GM23248 (cell line): ENCODE data around the gene FAM83D. TPM values are rescaled to one million over a fixed set of nuclear protein-coding genes. Genes with fewer than 3 reads are reported as not detected.

Experiments
- DNase-seq: peaks from one replicate; pipeline ENCODE4 v3.0.0-alpha.2; 2015
- H2AFZ ChIP-seq: fragments of 200-600 bp; sonication (generic); 2 replicates; pipeline ENCODE4 v1.6.1; 2016; ENCODE audit warnings: antibody characterized with exemption
- H3F3A ChIP-seq: fragments of 200-600 bp; sonication (generic); 2 replicates; pipeline ENCODE4 v1.6.1; 2016; ENCODE audit warnings: mild to moderate bottlenecking, antibody characterized with exemption, mixed run types; ENCODE audit not compliant: insufficient read depth
- H3K27ac ChIP-seq: fragments of 200-600 bp; sonication (generic); 2 replicates; pipeline ENCODE4 v1.5.1; 2016; ENCODE audit warnings: mild to moderate bottlenecking
- H3K27me3 ChIP-seq: fragments of 200-600 bp; sonication (generic); replicated peaks from 2 replicates; pipeline ENCODE4 v1.6.1; 2016; ENCODE audit warnings: mild to moderate bottlenecking; ENCODE audit not compliant: insufficient read depth
- H3K36me3 ChIP-seq: fragments of 200-600 bp; sonication (generic); 2 replicates; pipeline ENCODE4 v1.6.1; 2016; ENCODE audit warnings: low read depth, mild to moderate bottlenecking
- H3K4me1 ChIP-seq: fragments of 200-600 bp; sonication (generic); 2 replicates; pipeline ENCODE4 v1.6.1; 2016; ENCODE audit warnings: mild to moderate bottlenecking; ENCODE audit not compliant: insufficient read depth
- H3K4me2 ChIP-seq: fragments of 200-600 bp; sonication (generic); one replicate; pipeline ENCODE4 v1.6.1; 2016; ENCODE audit warnings: mild to moderate bottlenecking; ENCODE audit not compliant: unreplicated experiment
- H3K4me3 ChIP-seq: fragments of 200-600 bp; sonication (generic); 2 replicates; pipeline ENCODE4 v1.5.1; 2016; ENCODE audit warnings: mild to moderate bottlenecking
- H3K79me2 ChIP-seq: fragments of 200-600 bp; sonication (generic); 2 replicates; pipeline ENCODE4 v1.6.1; 2016; ENCODE audit warnings: mild to moderate bottlenecking; ENCODE audit not compliant: insufficient read depth
- H3K9ac ChIP-seq: fragments of 200-600 bp; sonication (generic); 2 replicates; pipeline ENCODE4 v1.6.1; 2016; ENCODE audit warnings: mild to moderate bottlenecking
- H3K9me2 ChIP-seq: fragments of 200-600 bp; sonication (generic); 2 replicates; pipeline ENCODE4 v1.6.1; 2016; ENCODE audit warnings: mixed run types, mild to moderate bottlenecking, moderate library complexity; ENCODE audit not compliant: insufficient read depth
- H3K9me3 ChIP-seq: fragments of 200-600 bp; sonication (generic); one replicate; pipeline ENCODE4 v1.6.1; 2017; ENCODE audit warnings: low read depth
- H4K20me1 ChIP-seq: fragments of 200-600 bp; sonication (generic); 2 replicates; pipeline ENCODE4 v1.6.0; 2016; ENCODE audit not compliant: insufficient read depth
- EZH2 ChIP-seq: fragments of 200-600 bp; sonication (generic); IDR thresholded peaks from 2 replicates; pipeline ENCODE4 v1.6.1; 2018; ENCODE audit warnings: antibody characterized with exemption, mild to moderate bottlenecking; ENCODE audit not compliant: insufficient read depth, poor library complexity, severe bottlenecking
- EZH2phosphoT487 ChIP-seq: fragments of 200-600 bp; sonication (generic); IDR thresholded peaks from 2 replicates; pipeline ENCODE4 v1.6.1; 2018; ENCODE audit warnings: antibody characterized with exemption, moderate library complexity, mild to moderate bottlenecking, low read depth; ENCODE audit not compliant: insufficient read depth
- WGBS, 2 experiments: methylation state at CpG; one replicate each; pipeline ENCODE4 v1.1.6; 2015 to 2017; ENCODE audit warnings: low lambda C conversion rate in 2 of 2, low coverage in 1 of 2; ENCODE audit errors: missing lambda C conversion rate in 2 of 2; 5-methylcytosine and 5-hydroxymethylcytosine counted together
- in situ Hi-C: fragments of 300-500 bp; cut with MboI; formaldehyde crosslinking; loops from 2 replicates; pipeline ENCODE4 v1.15.0; 2020
- polyA plus RNA-seq: library from polyadenylated mRNA; unstranded; fragments of >200 nt; fragmentation: Nextera tagmentation; extraction: Ambion mirVana; gene quantifications from 2 replicates; pipeline ENCODE4 v1.2.1, GENCODE V29; 2016
- total RNA-seq: library from RNA; depleted of rRNA; stranded (reverse); fragments of >200 nt; shearing (Covaris generic); gene quantifications from 2 replicates; pipeline ENCODE4 v1.2.3, GENCODE V29; 2014

Gene FAM83D
- total and polyA plus RNA-seq, 2 experiments from 2014 or later, result 11.4 to 18.2 TPM

GRCh38 chr20:38946836-38947235, 20.6 kb downstream of the FAM83D start:
- Histone ChIP-seq H3K4me2 (no peak overlapping the region), H3K36me3 (no peaks in the 10 kb centered on the region), H3K79me2 (no peaks in the 10 kb centered on the region), H3K9me3 (no peaks in the 10 kb centered on the region), H3F3A (no peaks in the 10 kb centered on the region), H3K27me3 (no peaks in the 10 kb centered on the region), H3K9ac (no peak overlapping the region), H3K9me2 (no peaks in the 10 kb centered on the region), H3K4me3 (no peak overlapping the region), H3K27ac (no peak overlapping the region), H4K20me1 (no peaks in the 10 kb centered on the region), H2AFZ (no peak overlapping the region; the same call in 1 of the 2 replicates), H3K4me1 (no peaks in the 10 kb centered on the region)
- 79 to 83% methylated on average over 3 of the region's 3 CpGs for WGBS, 2 experiments
- TF ChIP-seq EZH2phosphoT487 (no peak), EZH2 (no peak)
- no peak for DNase-seq
- in situ Hi-C loops, result no loop called here

- 55 to 68% methylated on average over 7 of the region's 7 CpGs for WGBS, 2 experiments
- no peaks in the 10 kb centered on the region for H3K9me3 ChIP-seq
- in situ Hi-C loops, result no loop called here
- H3K4me3 ChIP-seq, result no peak overlapping the region
- H4K20me1 ChIP-seq, result no peaks in the 10 kb centered on the region
- no peak overlapping the region for H3K4me2 ChIP-seq
- no peaks in the 10 kb centered on the region for H3K9me2 ChIP-seq
- H2AFZ ChIP-seq, result no peak overlapping the region
- no peak overlapping the region for H3K9ac ChIP-seq
- DNase-seq, result no peak
- no peak overlapping the region for H3K27ac ChIP-seq
- no peaks in the 10 kb centered on the region for H3K4me1 ChIP-seq
- no peaks in the 10 kb centered on the region for H3K27me3 ChIP-seq
- no peaks in the 10 kb centered on the region for H3K36me3 ChIP-seq
- H3F3A ChIP-seq, result no peaks in the 10 kb centered on the region
- no peaks in the 10 kb centered on the region for H3K79me2 ChIP-seq
- TF ChIP-seq EZH2phosphoT487 (no peak), EZH2 (no peak)
Measured at GRCh38 chr20:38947931-38948362, 21.7 kb downstream of the FAM83D start.

- Histone ChIP-seq H3K27me3 (no peaks in the 10 kb centered on the region), H4K20me1 (no peaks in the 10 kb centered on the region), H3K4me2 (no peak overlapping the region), H3K4me3 (no peak overlapping the region), H3K79me2 (no peaks in the 10 kb centered on the region), H3K9ac (no peak overlapping the region), H3K27ac (no peak overlapping the region), H3F3A (no peaks in the 10 kb centered on the region), H3K9me3 (no peaks in the 10 kb centered on the region), H3K9me2 (no peaks in the 10 kb centered on the region), H3K36me3 (no peaks in the 10 kb centered on the region), H2AFZ (no peak overlapping the region), H3K4me1 (no peaks in the 10 kb centered on the region)
- in situ Hi-C loops, result no loop called here
- no peak for TF ChIP-seq EZH2phosphoT487
- WGBS, 2 experiments, result 98 to 100% methylated on average over 2 of the region's 2 CpGs
- DNase-seq, result no peak
Measured at GRCh38 chr20:38950254-38950653, 24.0 kb downstream of the FAM83D start.

- no peak overlapping the region for H3K4me3 ChIP-seq
- H3K27me3 ChIP-seq, result no peaks in the 10 kb centered on the region
- no peaks in the 10 kb centered on the region for H3K79me2 ChIP-seq
- WGBS, 2 experiments, result 96 to 99% methylated on average over 9 of the region's 9 CpGs
- no peaks in the 10 kb centered on the region for H3K9me3 ChIP-seq
- H3K27ac ChIP-seq, result no peak overlapping the region
- TF ChIP-seq EZH2phosphoT487 (no peak), EZH2 (no peak)
- H3K9me2 ChIP-seq, result no peaks in the 10 kb centered on the region
- no peak overlapping the region for H3K4me2 ChIP-seq
- H3K36me3 ChIP-seq, result no peaks in the 10 kb centered on the region
- in situ Hi-C loops, result no loop called here
- DNase-seq, result no peak
- H3K9ac ChIP-seq, result no peak overlapping the region
- H4K20me1 ChIP-seq, result no peaks in the 10 kb centered on the region
- no peak overlapping the region for H2AFZ ChIP-seq
- H3K4me1 ChIP-seq, result no peaks in the 10 kb centered on the region
- H3F3A ChIP-seq, result no peaks in the 10 kb centered on the region
Measured at GRCh38 chr20:38951611-38952010, 25.4 kb downstream of the FAM83D start.

GRCh38 chr20:38952153-38952552, 25.9 kb downstream of the FAM83D start:
- Histone ChIP-seq H3K9ac (no peak overlapping the region), H2AFZ (no peak overlapping the region), H3K27me3 (no peaks in the 10 kb centered on the region), H3K9me3 (no peaks in the 10 kb centered on the region), H3K4me3 (no peak overlapping the region), H3K4me2 (no peak overlapping the region), H3K27ac (no peak overlapping the region), H3F3A (no peaks in the 10 kb centered on the region), H4K20me1 (no peaks in the 10 kb centered on the region), H3K9me2 (no peaks in the 10 kb centered on the region), H3K4me1 (no peaks in the 10 kb centered on the region), H3K79me2 (no peaks in the 10 kb centered on the region), H3K36me3 (no peaks in the 10 kb centered on the region)
- no peak for TF ChIP-seq EZH2
- TF ChIP-seq EZH2phosphoT487, result no peak
- DNase-seq, result no peak
- WGBS, 2 experiments, result 96 to 98% methylated on average over 6 of the region's 6 CpGs
- in situ Hi-C loops, result no loop called here
